HL-60 (cell line): ENCODE measurements around the gene RNF175.

ENCODE experiments used
- DNase-seq, 2 experiments: peaks; one replicate each; pipeline ENCODE4 v3.0.0-alpha.2; 2010 to 2020; ENCODE audit warnings: low read depth in 1 of 2, low spot score in 1 of 2
- H3K27ac ChIP-seq: fragments of 250-450 bp; sonication (Bioruptor Pico); replicated peaks from 2 replicates; pipeline ENCODE4 v1.5.1; 2020; ENCODE audit warnings: mild to moderate bottlenecking, moderate library complexity
- H3K27me3 ChIP-seq: fragments of 250-450 bp; sonication (Bioruptor Pico); 2 replicates; pipeline ENCODE4 v1.5.1; 2021; ENCODE audit warnings: mild to moderate bottlenecking, moderate library complexity; ENCODE audit not compliant: insufficient read depth, poor library complexity, severe bottlenecking
- H3K4me3 ChIP-seq: replicated peaks from 2 replicates; pipeline ENCODE4 v1.5.1; 2011; ENCODE audit warnings: mild to moderate bottlenecking, control low read depth, low read length; ENCODE audit not compliant: insufficient read depth
- CTCF ChIP-seq: IDR thresholded peaks from one replicate; pipeline ENCODE4 v1.5.1; 2011; ENCODE audit warnings: low read length, control low read depth, inconsistent platforms; ENCODE audit not compliant: insufficient read depth
- GABPA ChIP-seq: IDR thresholded peaks from 2 replicates; pipeline ENCODE4 v1.6.1; 2012; ENCODE audit warnings: low read depth
- POLR2AphosphoS5 ChIP-seq: IDR thresholded peaks from 2 replicates; pipeline ENCODE4 v1.6.1; 2012; ENCODE audit warnings: low read depth
- REST ChIP-seq: IDR thresholded peaks from 2 replicates; pipeline ENCODE4 v1.6.1; 2012; ENCODE audit warnings: low read depth; ENCODE audit not compliant: insufficient replicate concordance
- SPI1 ChIP-seq: IDR thresholded peaks from 2 replicates; pipeline ENCODE4 v1.6.1; 2012; ENCODE audit warnings: low read depth, mild to moderate bottlenecking, borderline replicate concordance

The RNF175 gene

GRCh38 chr4:153764601-153765368, 5.0 kb upstream of the RNF175 start:
- DNase-seq = no peak
- Histone ChIP-seq H3K27me3 (peaks cover 8% of the 10 kb centered on the region), H3K27ac (no peak overlapping the region), H3K4me3 (no peak overlapping the region)
- TF ChIP-seq REST = no peak
- no peak for TF ChIP-seq POLR2AphosphoS5
- TF ChIP-seq GABPA = no peak
- TF ChIP-seq CTCF = no peak
- no peak for TF ChIP-seq SPI1

- H3K4me3 ChIP-seq = no peak overlapping the region
- no peak overlapping the region for H3K27ac ChIP-seq
- no peak for DNase-seq
- no peak for TF ChIP-seq SPI1
- TF ChIP-seq GABPA = no peak
- TF ChIP-seq CTCF = no peak
- H3K27me3 ChIP-seq = peaks cover 13% of the 10 kb centered on the region
These were observed 3.6 kb upstream of the RNF175 start for GRCh38 chr4:153763404-153763803.

GRCh38 chr4:153758688-153759406, 977 bp downstream of the RNF175 start:
- Histone ChIP-seq H3K27me3 (peaks cover 13% of the 10 kb centered on the region), H3K27ac (no peak overlapping the region), H3K4me3 (no peak overlapping the region)
- TF ChIP-seq CTCF (no peak), REST (no peak), GABPA (no peak), SPI1 (no peak), POLR2AphosphoS5 (no peak)
- DNase-seq = no peak
